GM19351 (cell line): ENCODE data around the gene TULP4.

Experiments
- ATAC-seq: cut with Tn5 transposase; IDR thresholded peaks from one replicate; pipeline ENCODE4 v1.9.1; 2021; ENCODE audit warnings: mild to moderate bottlenecking, moderate library complexity; ENCODE audit not compliant: unreplicated experiment

TULP4 gene

GRCh38 chr6:158356586-158357546 is 44.6 kb downstream of the TULP4 start:
- peak; percentile 30 for ATAC-seq

GRCh38 chr6:158357570-158358216 is 45.4 kb downstream of the TULP4 start:
- peak; percentile 80 for ATAC-seq

GRCh38 chr6:158358450-158359077 is 46.3 kb downstream of the TULP4 start:
- ATAC-seq = no peak

- no peak for ATAC-seq
Observed at GRCh38 chr6:158361068-158361467, 48.8 kb downstream of the TULP4 start.

- ATAC-seq = no peak
Observed at GRCh38 chr6:158361961-158362669, 49.9 kb downstream of the TULP4 start.

GRCh38 chr6:158366363-158366762 is 54.1 kb downstream of the TULP4 start:
- ATAC-seq = no peak

- no peak for ATAC-seq
Observed at GRCh38 chr6:158367816-158368215, 55.6 kb downstream of the TULP4 start.

GRCh38 chr6:158369241-158369640 is 57.0 kb downstream of the TULP4 start:
- ATAC-seq = no peak

GRCh38 chr6:158370805-158371204 is 58.5 kb downstream of the TULP4 start:
- no peak for ATAC-seq

- ATAC-seq = no peak
Observed at GRCh38 chr6:158371261-158371660, 59.0 kb downstream of the TULP4 start.

- no peak for ATAC-seq
Observed at GRCh38 chr6:158372574-158372973, 60.3 kb downstream of the TULP4 start.

- no peak for ATAC-seq
Observed at GRCh38 chr6:158373214-158373613, 60.9 kb downstream of the TULP4 start.

GRCh38 chr6:158374020-158374419 is 61.8 kb downstream of the TULP4 start:
- ATAC-seq = no peak

- no peak for ATAC-seq
Observed at GRCh38 chr6:158376631-158377081, 64.4 kb downstream of the TULP4 start.

- ATAC-seq = no peak
Observed at GRCh38 chr6:158377860-158378259, 65.6 kb downstream of the TULP4 start.

- no peak for ATAC-seq
Observed at GRCh38 chr6:158379336-158379735, 67.1 kb downstream of the TULP4 start.

GRCh38 chr6:158381214-158381613 is 68.9 kb downstream of the TULP4 start:
- ATAC-seq = no peak

GRCh38 chr6:158382491-158382890 is 70.2 kb downstream of the TULP4 start:
- no peak for ATAC-seq

GRCh38 chr6:158383057-158383456 is 70.8 kb downstream of the TULP4 start:
- no peak for ATAC-seq

GRCh38 chr6:158383542-158383941 is 71.3 kb downstream of the TULP4 start:
- no peak for ATAC-seq

- ATAC-seq = no peak
Observed at GRCh38 chr6:158384671-158385110, 72.4 kb downstream of the TULP4 start.
